GM19035 (cell line): Measurements from ENCODE around the gene S1PR1.

Experiments
- ATAC-seq: cut with Tn5 transposase; IDR thresholded peaks from one replicate; pipeline ENCODE4 v1.9.1; 2021; ENCODE audit not compliant: unreplicated experiment

S1PR1 gene

GRCh38 chr1:101278845-101279244, 42.0 kb downstream of the S1PR1 start:
- ATAC-seq: no peak

- no peak for ATAC-seq
These were observed 43.3 kb downstream of the S1PR1 start for GRCh38 chr1:101280049-101280592.

GRCh38 chr1:101280942-101281654, 44.3 kb downstream of the S1PR1 start:
- no peak for ATAC-seq

- no peak for ATAC-seq
These were observed 44.9 kb downstream of the S1PR1 start for GRCh38 chr1:101281751-101282150.

DNA sequence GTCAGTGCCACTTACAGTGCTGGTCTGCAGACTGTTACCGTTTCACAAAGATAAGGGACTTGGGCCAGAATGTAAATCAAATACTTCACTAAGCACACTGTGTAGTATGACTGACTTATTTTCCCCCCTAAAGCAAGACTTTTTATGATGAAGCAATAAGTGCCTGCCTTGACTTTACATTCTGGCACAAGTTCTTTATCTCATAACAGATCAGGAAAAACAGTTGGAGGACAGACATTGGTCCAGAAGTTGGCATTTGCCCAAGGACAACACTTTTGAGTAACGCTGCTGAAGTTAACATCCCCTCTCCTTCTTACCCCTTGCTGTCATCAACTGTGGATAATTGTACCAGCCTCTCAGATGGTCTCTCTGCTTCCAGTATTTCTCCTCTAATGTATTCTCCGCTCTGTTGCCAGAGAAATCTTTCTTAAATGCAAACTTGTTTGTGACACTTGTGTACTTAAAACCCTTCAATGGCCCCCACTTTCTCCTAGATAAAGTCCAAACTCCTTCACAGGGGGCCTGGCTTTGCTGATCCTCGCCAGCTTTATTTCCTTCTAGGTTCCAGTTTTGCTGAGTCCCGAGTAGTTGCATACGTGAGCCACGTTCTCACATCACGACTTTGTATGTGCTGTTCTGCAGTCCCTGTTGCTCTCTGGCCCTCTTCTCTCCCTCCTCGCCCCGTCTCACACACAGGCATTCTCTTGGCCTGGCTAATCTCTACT, 45.7 kb downstream of the S1PR1 start:
- no peak for ATAC-seq

- ATAC-seq: no peak
These were observed 46.6 kb downstream of the S1PR1 start for GRCh38 chr1:101283443-101283842.

- no peak for ATAC-seq
These were observed 47.2 kb downstream of the S1PR1 start for GRCh38 chr1:101284021-101284420.

GRCh38 chr1:101284622-101285218, 47.9 kb downstream of the S1PR1 start:
- no peak for ATAC-seq

DNA sequence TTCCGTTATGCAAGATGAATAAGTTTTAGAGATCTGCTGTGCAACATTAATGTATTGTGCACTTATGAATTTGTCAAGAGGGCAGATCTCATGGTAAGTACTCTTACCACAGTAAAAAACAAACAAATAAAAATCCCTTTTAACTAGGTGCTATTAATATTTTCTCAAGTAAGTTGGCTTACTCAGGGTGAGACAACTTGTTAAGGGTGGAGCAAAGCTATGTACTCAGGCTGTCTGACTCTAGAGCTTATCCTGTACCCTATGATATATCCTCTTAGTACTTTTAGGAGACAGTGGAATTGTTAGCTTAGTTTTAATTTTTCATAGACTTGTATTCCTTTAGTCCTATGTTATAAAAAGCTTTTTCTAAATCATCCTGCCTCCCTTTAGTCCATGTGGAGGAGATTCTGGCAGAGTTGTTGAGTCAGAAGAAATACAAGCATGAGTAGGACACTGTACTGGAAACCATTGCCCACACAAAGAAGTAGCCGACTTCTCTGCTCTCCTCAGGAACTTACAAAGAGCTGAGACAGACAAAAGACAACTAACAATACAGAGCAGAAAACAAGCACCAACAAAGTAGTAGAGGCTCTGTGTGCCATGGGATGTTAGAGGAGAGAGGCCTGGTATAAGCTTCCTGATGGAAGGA, 49.2 kb downstream of the S1PR1 start:
- ATAC-seq: no peak

DNA sequence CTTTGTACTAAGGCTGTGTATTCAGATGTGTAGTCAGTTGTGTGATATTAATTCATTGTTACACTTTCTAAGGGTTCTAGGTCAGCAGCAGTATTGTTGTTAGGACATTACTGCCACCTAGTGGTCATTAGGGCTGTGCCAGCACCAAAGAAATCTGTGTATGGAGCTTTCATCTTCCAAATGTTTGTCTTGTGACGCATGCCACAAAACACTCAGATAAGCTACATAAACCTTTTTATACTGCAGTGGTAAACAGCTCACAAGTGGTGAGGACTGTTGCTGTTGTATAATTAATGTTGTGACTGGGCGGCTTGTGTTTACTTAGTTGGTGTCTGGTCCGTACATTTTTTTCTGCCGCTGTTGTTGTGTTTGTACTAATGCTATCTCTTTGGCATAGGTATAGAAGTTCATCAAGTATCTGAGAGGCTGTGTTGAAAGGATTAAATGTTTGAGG, 51.7 kb downstream of the S1PR1 start:
- ATAC-seq: peak; percentile 69

DNA sequence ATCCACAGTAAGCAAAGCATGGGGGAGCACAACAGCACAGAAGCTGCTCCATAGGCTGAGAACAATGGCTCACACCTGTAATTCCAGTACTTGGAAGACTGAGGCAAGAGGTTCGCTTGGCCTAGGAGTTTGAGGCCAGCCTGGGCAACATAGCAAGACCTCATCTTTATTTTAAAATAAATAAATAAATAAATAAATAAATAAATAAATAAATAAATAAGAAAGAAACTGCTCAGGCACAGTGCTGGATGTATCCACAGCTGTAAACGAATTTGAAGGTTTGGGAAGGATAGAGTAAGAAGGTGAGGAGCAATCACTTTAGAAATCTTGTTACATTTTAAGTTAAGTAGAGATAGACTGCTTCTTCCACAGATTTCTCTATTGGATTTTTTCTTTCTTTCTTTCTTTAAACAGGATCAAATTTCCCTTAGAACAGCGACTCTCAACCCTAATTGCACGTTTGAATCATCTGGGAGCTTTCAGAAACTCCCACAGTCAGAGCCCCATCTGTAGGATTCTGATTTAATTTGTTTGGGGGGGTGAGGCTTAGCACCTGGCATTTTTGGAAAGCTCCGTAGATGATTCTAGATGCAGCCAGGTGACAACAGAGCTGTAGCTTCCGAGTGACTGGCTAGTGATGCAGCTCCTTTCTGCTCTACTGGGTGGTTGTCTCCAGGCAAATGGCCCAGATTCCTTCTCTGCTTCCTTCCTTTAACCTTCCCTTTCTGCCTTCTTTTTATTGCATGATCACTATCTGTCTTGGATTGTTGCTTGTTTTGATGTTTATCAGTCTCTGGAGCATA, 53.5 kb downstream of the S1PR1 start:
- no peak for ATAC-seq
